Jurkat, Clone E6-1 (cell line): ENCODE measurements around the gene CCDC86.

ENCODE experiments used
- DNase-seq: peaks from one replicate; pipeline ENCODE4 v3.0.0-alpha.2; 2011; ENCODE audit warnings: low read depth, low spot score
- H3K4me3 ChIP-seq: 2 replicates; pipeline ENCODE4 v1.5.1; 2011; ENCODE audit warnings: mild to moderate bottlenecking, low read length, control low read depth, moderate library complexity

CCDC86 gene

GRCh38 chr11:60863550-60864521 is 21.9 kb downstream of the CCDC86 start:
- H3K4me3 ChIP-seq, result no peak overlapping the region
- DNase-seq, result no peak

- DNase-seq, result peak; percentile 80
- no peak overlapping the region for H3K4me3 ChIP-seq
Observed at GRCh38 chr11:60864856-60865513, 23.1 kb downstream of the CCDC86 start.

- no peak within 1 kb of the TSS for H3K4me3 ChIP-seq
- peak; percentile 44 for DNase-seq
Observed at GRCh38 chr11:60866911-60867870, 25.3 kb downstream of the CCDC86 start, which contains the start of gene ZP1. Gene ZP1, plus strand, starts transcription at chr11:60867542. Its CDS starts 20 bp downstream, at chr11:60867562.

- no peak for DNase-seq
- no peak overlapping the region for H3K4me3 ChIP-seq
Observed at GRCh38 chr11:60867871-60868681, 26.2 kb downstream of the CCDC86 start.

- peak; percentile 68 for DNase-seq
- no peak overlapping the region for H3K4me3 ChIP-seq
Observed at GRCh38 chr11:60868682-60869450, 27.0 kb downstream of the CCDC86 start.

GRCh38 chr11:60869451-60869825 is 27.5 kb downstream of the CCDC86 start:
- DNase-seq, result no peak
- no peak overlapping the region for H3K4me3 ChIP-seq

- no peak overlapping the region for H3K4me3 ChIP-seq
- DNase-seq, result peak; percentile 74
Observed at GRCh38 chr11:60870276-60870675, 28.4 kb downstream of the CCDC86 start.

GRCh38 chr11:60870733-60871377 is 28.9 kb downstream of the CCDC86 start:
- peak overlapping the region; percentile 41 for H3K4me3 ChIP-seq
- peak; percentile 91 for DNase-seq

GRCh38 chr11:60871378-60872061 is 29.6 kb downstream of the CCDC86 start:
- H3K4me3 ChIP-seq, result peak overlapping the region; percentile 41
- DNase-seq, result peak; percentile 96

- peak overlapping the region; percentile 2; the same call in 1 of the 2 replicates for H3K4me3 ChIP-seq
- peak; percentile 82 for DNase-seq
Observed at GRCh38 chr11:60872124-60872960, 30.4 kb downstream of the CCDC86 start.

- DNase-seq, result peak; percentile 63
- no peak overlapping the region for H3K4me3 ChIP-seq
Observed at GRCh38 chr11:60872961-60873524, 31.1 kb downstream of the CCDC86 start.

GRCh38 chr11:60873533-60873932 is 31.6 kb downstream of the CCDC86 start:
- DNase-seq, result no peak
- H3K4me3 ChIP-seq, result no peak overlapping the region

GRCh38 chr11:60874421-60875365 is 32.8 kb downstream of the CCDC86 start:
- no peak for DNase-seq
- H3K4me3 ChIP-seq, result no peak overlapping the region

GRCh38 chr11:60875366-60876167 is 33.7 kb downstream of the CCDC86 start:
- DNase-seq, result no peak
- H3K4me3 ChIP-seq, result no peak overlapping the region
